Omental fat pad (tissue), 4 donors: ENCODE data around the gene MAP1S. TPM values are rescaled to one million over a fixed set of nuclear protein-coding genes. Genes with fewer than 3 reads are reported as not detected.

Source experiments
- ATAC-seq: fragments of 150-250 bp; one replicate; pipeline ENCODE4 v1.9.1; 2016; ENCODE audit warnings: mild to moderate bottlenecking, moderate library complexity; ENCODE audit not compliant: low FRiP score
- DNase-seq: peaks from one replicate; pipeline ENCODE4 v3.0.0-alpha.2; 2019; ENCODE audit warnings: low spot score
- CTCF ChIP-seq, 3 donors: fragments of 450-650 bp; IDR thresholded peaks; one replicate each; pipeline ENCODE4 v1.5.1; 2016 to 2017; ENCODE audit warnings: antibody characterized with exemption in 3 of 3, mild to moderate bottlenecking in 3 of 3, moderate library complexity in 2 of 3
- total RNA-seq, 4 donors: library from RNA; depleted of rRNA; stranded (reverse); fragments of >200 nt; gene quantifications; one replicate each; pipeline ENCODE4 v1.1.0, GENCODE V29; 2016

The MAP1S gene
- total RNA-seq, 4 donors from 2014 or later = 19.4 to 35.9 (median 23.8) TPM

DNA sequence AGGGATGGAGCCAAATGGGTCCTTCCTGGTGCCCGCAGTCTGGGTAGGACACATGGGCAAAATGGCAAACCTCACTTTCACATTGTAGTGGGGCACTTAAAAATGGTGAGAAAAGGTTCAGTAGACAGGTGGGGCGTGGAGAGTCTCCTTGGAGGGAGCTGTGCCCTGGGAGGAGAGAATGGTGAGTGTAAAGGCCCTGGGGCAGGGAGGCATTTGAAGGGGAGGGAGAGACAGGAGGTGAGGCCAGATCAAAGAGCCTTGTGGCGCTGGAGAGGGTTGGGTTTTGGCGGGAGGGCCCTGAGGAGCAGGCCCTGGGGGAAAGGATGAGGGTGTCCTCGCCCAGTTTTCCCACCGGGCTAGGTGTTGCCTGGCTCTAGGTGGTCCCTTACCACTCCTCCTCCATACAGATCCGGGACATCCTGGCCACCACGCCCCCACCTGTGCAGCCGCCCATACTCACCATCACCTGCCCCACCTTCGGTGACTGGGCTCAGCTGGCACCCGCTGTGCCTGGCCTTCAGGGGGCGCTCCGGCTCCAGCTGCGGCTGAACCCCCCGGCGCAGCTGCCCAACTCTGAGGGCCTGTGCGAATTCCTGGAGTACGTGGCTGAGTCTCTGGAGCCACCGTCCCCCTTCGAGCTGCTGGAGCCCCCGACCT is 6.3 kb downstream of the MAP1S start:
- DNase-seq (no peak), ATAC-seq (no peak)
- no peak for TF ChIP-seq CTCF (IDR thresholded peaks at IDR 0.05)

DNA sequence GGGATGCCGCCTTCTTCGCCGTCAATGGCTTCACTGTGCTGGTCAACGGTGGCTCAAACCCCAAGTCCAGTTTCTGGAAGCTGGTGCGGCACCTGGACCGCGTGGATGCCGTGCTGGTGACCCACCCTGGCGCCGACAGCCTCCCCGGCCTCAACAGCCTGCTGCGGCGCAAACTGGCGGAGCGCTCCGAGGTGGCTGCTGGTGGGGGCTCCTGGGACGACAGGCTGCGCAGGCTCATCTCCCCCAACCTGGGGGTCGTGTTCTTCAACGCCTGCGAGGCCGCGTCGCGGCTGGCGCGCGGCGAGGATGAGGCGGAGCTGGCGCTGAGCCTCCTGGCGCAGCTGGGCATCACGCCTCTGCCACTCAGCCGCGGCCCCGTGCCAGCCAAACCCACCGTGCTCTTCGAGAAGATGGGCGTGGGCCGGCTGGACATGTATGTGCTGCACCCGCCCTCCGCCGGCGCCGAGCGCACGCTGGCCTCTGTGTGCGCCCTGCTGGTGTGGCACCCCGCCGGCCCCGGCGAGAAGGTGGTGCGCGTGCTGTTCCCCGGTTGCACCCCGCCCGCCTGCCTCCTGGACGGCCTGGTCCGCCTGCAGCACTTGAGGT is 7.0 kb downstream of the MAP1S start:
- TF ChIP-seq CTCF (IDR thresholded peaks at IDR 0.05) = no peak
- ATAC-seq = no peak
- DNase-seq = no peak

DNA sequence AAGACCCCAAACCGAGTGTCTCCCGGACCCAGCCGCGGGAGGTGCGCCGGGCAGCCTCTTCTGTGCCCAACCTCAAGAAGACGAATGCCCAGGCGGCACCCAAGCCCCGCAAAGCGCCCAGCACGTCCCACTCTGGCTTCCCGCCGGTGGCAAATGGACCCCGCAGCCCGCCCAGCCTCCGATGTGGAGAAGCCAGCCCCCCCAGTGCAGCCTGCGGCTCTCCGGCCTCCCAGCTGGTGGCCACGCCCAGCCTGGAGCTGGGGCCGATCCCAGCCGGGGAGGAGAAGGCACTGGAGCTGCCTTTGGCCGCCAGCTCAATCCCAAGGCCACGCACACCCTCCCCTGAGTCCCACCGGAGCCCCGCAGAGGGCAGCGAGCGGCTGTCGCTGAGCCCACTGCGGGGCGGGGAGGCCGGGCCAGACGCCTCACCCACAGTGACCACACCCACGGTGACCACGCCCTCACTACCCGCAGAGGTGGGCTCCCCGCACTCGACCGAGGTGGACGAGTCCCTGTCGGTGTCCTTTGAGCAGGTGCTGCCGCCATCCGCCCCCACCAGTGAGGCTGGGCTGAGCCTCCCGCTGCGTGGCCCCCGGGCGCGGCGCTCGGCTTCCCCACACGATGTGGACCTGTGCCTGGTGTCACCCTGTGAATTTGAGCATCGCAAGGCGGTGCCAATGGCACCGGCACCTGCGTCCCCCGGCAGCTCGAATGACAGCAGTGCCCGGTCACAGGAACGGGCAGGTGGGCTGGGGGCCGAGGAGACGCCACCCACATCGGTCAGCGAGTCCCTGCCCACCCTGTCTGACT is 7.9 kb downstream of the MAP1S start:
- DNase-seq (no peak), ATAC-seq (no peak)
- no peak for TF ChIP-seq CTCF (IDR thresholded peaks at IDR 0.05)

GRCh38 chr19:17727843-17728242 is 8.6 kb downstream of the MAP1S start:
- no peak for TF ChIP-seq CTCF (IDR thresholded peaks at IDR 0.05)
- ATAC-seq = no peak
- no peak for DNase-seq

DNA sequence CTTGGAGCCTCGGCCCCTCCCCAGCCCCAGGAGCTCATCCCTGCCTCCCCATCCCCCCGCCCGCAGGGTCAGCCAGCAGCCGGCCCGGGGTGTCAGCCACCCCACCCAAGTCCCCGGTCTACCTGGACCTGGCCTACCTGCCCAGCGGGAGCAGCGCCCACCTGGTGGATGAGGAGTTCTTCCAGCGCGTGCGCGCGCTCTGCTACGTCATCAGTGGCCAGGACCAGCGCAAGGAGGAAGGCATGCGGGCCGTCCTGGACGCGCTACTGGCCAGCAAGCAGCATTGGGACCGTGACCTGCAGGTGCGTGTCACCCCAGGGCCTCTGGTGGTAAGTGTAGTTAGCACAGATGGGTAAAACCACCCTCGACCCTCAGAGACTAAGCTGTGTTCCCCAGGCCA is 13.8 kb downstream of the MAP1S start:
- ATAC-seq = no peak
- TF ChIP-seq CTCF (IDR thresholded peaks at IDR 0.05) = no peak
- no peak for DNase-seq

GRCh38 chr19:17734146-17734545 is 14.9 kb downstream of the MAP1S start:
- TF ChIP-seq CTCF (IDR thresholded peaks at IDR 0.05) = no peak
- ATAC-seq = no peak
- no peak for DNase-seq
